KOPT-K1 (cell line): ENCODE measurements around the gene APC2.

ENCODE experiments used
- H3K27ac ChIP-seq: fragments of 200-600 bp; sonication (generic); 2 replicates; pipeline ENCODE4 v1.5.1; 2016; ENCODE audit warnings: antibody characterized with exemption, mild to moderate bottlenecking, low read depth, low read length; ENCODE audit not compliant: poor library complexity, severe bottlenecking
- H3K36me3 ChIP-seq: fragments of 200-600 bp; sonication (generic); 2 replicates; pipeline ENCODE4 v1.5.1; 2017; ENCODE audit warnings: antibody characterized with exemption, mild to moderate bottlenecking, low read length, moderate library complexity; ENCODE audit not compliant: insufficient read depth
- H3K9me3 ChIP-seq: fragments of 200-600 bp; sonication (generic); 2 replicates; pipeline ENCODE4 v1.5.1; 2017; ENCODE audit warnings: antibody characterized with exemption, low read length, mild to moderate bottlenecking; ENCODE audit not compliant: insufficient read depth, poor library complexity, severe bottlenecking

Gene APC2

GRCh38 chr19:1459479-1459878, 9.6 kb downstream of the APC2 start:
- H3K27ac ChIP-seq = no peak overlapping the region
- no peaks in the 10 kb centered on the region for H3K9me3 ChIP-seq
- no peaks in the 10 kb centered on the region for H3K36me3 ChIP-seq

- Histone ChIP-seq H3K36me3 (no peaks in the 10 kb centered on the region), H3K27ac (no peak overlapping the region), H3K9me3 (no peaks in the 10 kb centered on the region)
These were observed 10.4 kb downstream of the APC2 start for GRCh38 chr19:1460033-1460995.

GRCh38 chr19:1461862-1462261, 11.9 kb downstream of the APC2 start:
- Histone ChIP-seq H3K36me3 (no peaks in the 10 kb centered on the region), H3K27ac (no peak overlapping the region), H3K9me3 (no peaks in the 10 kb centered on the region)

GRCh38 chr19:1465191-1466016, 15.5 kb downstream of the APC2 start:
- H3K36me3 ChIP-seq = no peaks in the 10 kb centered on the region
- H3K9me3 ChIP-seq = no peaks in the 10 kb centered on the region
- no peak overlapping the region for H3K27ac ChIP-seq

GRCh38 chr19:1466018-1466460, 16.1 kb downstream of the APC2 start:
- Histone ChIP-seq H3K27ac (no peak overlapping the region), H3K36me3 (no peaks in the 10 kb centered on the region), H3K9me3 (no peaks in the 10 kb centered on the region)

- Histone ChIP-seq H3K36me3 (no peaks in the 10 kb centered on the region), H3K27ac (no peak overlapping the region), H3K9me3 (no peaks in the 10 kb centered on the region)
These were observed 16.7 kb downstream of the APC2 start for GRCh38 chr19:1466461-1467214.

- Histone ChIP-seq H3K36me3 (no peaks in the 10 kb centered on the region), H3K27ac (no peak overlapping the region), H3K9me3 (no peaks in the 10 kb centered on the region)
These were observed 17.2 kb downstream of the APC2 start for GRCh38 chr19:1467215-1467489.

- no peaks in the 10 kb centered on the region for H3K36me3 ChIP-seq
- H3K9me3 ChIP-seq = no peaks in the 10 kb centered on the region
- no peak overlapping the region for H3K27ac ChIP-seq
These were observed 17.8 kb downstream of the APC2 start for GRCh38 chr19:1467490-1468273.

- H3K9me3 ChIP-seq = no peaks in the 10 kb centered on the region
- H3K27ac ChIP-seq = no peak overlapping the region
- no peaks in the 10 kb centered on the region for H3K36me3 ChIP-seq
These were observed 18.4 kb downstream of the APC2 start for GRCh38 chr19:1468274-1468820.

- Histone ChIP-seq H3K36me3 (no peaks in the 10 kb centered on the region), H3K27ac (no peak overlapping the region), H3K9me3 (no peaks in the 10 kb centered on the region)
These were observed 18.9 kb downstream of the APC2 start for GRCh38 chr19:1468821-1469254.

GRCh38 chr19:1469255-1470054, 19.5 kb downstream of the APC2 start:
- no peaks in the 10 kb centered on the region for H3K9me3 ChIP-seq
- peaks cover 3% of the 10 kb centered on the region; the same call in 1 of the 2 replicates for H3K36me3 ChIP-seq
- no peak overlapping the region for H3K27ac ChIP-seq

GRCh38 chr19:1470055-1470304, 20.1 kb downstream of the APC2 start:
- no peak overlapping the region for H3K27ac ChIP-seq
- peaks cover 8% of the 10 kb centered on the region; the same call in 1 of the 2 replicates for H3K36me3 ChIP-seq
- no peaks in the 10 kb centered on the region for H3K9me3 ChIP-seq

- Histone ChIP-seq H3K27ac (no peak overlapping the region), H3K9me3 (no peaks in the 10 kb centered on the region), H3K36me3 (peaks cover 12% of the 10 kb centered on the region; the same call in 1 of the 2 replicates)
These were observed 20.5 kb downstream of the APC2 start for GRCh38 chr19:1470305-1471009.
